ENCODE data around the gene DSEL. TPM values are rescaled to one million over a fixed set of nuclear protein-coding genes. Genes with fewer than 3 reads are reported as not detected.

The DSEL gene
- 20.6 and 22.8 TPM in 2 replicates for total RNA-seq (2021; fragmentation: NEBNext Ultra II Directional; extraction: Animal tissue kit (Norgen Biotek cat#: 25700))
- polyA plus RNA-seq (2011; rRNA removed) = 1.8 and 3.0 TPM in 2 replicates
- 2.6 TPM for polyA plus RNA-seq (2011; cell fraction: cytosol; rRNA removed)
- polyA plus RNA-seq (2011; cell fraction: nucleus; rRNA removed) = 2.0 TPM
- 2.7 to 5.9 TPM (median 3.9 TPM) in 4 replicates for polyA plus RNA-seq (2012, experiment 1 of 2)
- 0.94 TPM for polyA plus RNA-seq (2012, experiment 2 of 2)
- 24.6 TPM for polyA plus RNA-seq (2013, experiment 1 of 2)
- polyA plus RNA-seq (2013, experiment 2 of 2) = 25.3 TPM
- 16.5 and 23.2 TPM in 2 replicates for polyA minus RNA-seq (2011; rRNA and poly(A)+ RNA removed)
- 10.1 TPM for polyA minus RNA-seq (2011; cell fraction: cytosol; rRNA and poly(A)+ RNA removed)
- polyA minus RNA-seq (2011; cell fraction: nucleus; rRNA and poly(A)+ RNA removed) = 38.6 TPM
- long read RNA-seq, experiment 1, full-length matches to known transcripts = 11 of 27 reads
- long read RNA-seq, experiment 1, partial matches to known transcripts = 0 of 27 reads
- long read RNA-seq, experiment 1, other reads (novel, unspliced or antisense) = 16 of 27 reads
- long read RNA-seq, experiment 2 = 0 reads

DNA sequence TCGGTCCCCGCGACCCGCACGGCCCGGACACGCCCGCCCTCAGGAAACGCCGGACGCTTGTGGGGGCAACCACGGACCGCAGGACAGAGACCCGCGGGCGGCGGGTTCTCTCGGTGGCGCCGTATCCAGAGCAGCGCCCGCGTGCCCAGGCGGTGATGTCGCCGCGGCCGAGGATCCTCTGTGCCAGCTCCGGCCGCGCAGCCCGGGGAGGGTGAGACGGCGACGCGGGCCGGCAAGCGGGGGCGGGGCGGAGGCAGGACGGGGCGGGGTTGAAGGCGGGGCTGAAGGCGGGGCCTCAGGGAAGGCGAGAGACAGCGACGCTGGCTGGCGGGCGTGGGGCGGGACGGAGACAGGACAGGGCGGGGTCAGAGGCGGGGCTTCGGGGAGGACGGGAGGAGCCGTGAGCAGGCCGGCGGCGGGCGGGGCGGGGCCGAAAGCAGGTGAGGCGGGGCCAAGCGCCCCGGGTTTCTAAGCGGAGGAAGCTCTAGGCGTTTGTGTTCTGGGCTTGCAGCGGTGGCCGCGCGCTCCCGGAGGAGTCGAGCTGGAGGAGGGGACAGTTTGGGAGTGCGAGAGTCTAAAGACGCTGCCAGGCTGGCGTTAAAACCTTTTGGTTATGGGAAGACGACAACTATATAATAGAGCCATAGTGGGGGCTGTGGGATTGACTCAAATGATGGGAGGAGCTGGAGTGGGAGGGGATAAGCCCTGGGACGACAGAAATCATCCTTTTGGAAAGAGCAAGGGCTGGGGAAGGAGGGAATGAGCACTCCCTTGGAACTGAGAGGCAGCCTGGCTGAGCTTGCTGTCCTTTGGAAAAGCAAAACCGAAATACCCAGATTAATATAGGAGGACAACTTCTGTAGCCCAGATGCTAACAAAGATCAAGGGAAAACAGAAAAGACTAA is at the start of gene DSEL:
Gene DSEL (minus strand): TSS at position 182 of the 905 bp plus-strand sequence. CDS start 2,112 bp downstream, outside the sequence.
- WGBS, 2 experiments (ENCODE audit: extremely low coverage in 1 of 2, insufficient coverage in 1 of 2, insufficient read length in 1 of 2, insufficient replicate concordance in 2 of 2, low coverage in 1 of 2, low lambda C conversion rate in 2 of 2, missing lambda C conversion rate in 1 of 2) = 3% methylated on average over 29 of the region's 79 CpGs; no CpG with 5 or more reads in 1 of the 2 experiments
- H2BK120ac ChIP-seq (replicated peaks; ENCODE audit: low read depth, low read length) = no peak within 1 kb of the TSS
- CTCF ChIA-PET (ENCODE audit: partially characterized antibody) = interaction anchor here (0.7 to 6.8 kb wide), 13 partner anchors 9 to 1143 kb away, joined by 3 to 46 read pairs (median 3); no protein-coding TSS in a partner anchor
- TF ChIP-seq SIN3A (conservative IDR thresholded peaks at IDR 0.05 in 1 of 2, IDR thresholded peaks at IDR 0.05 in 1 of 2; ENCODE audit: low read depth in 1 of 2, low read length in 2 of 2) (peak in 1 of 2 experiments; percentile 15; a peak in 1 of 4 replicates), ASH2L (IDR thresholded peaks at IDR 0.05; ENCODE audit: low read length) (peak; percentile 91), CBX5 (IDR thresholded peaks at IDR 0.05; ENCODE audit: low read depth, low read length) (no peak), POLR2AphosphoS5 (IDR thresholded peaks at IDR 0.05; ENCODE audit: low read depth, low read length) (no peak; the same call in 1 of the 2 replicates), CHD2 (IDR thresholded peaks at IDR 0.05; ENCODE audit: low read length) (no peak), RAD21 (IDR thresholded peaks at IDR 0.05 in 1 of 2, conservative IDR thresholded peaks at IDR 0.05 in 1 of 2; ENCODE audit: low read depth in 2 of 2, low read length in 2 of 2) (peak in 1 of 2 experiments; percentile 14; a peak in 1 of 4 replicates)
- TF ChIP-seq, protein P1, sequence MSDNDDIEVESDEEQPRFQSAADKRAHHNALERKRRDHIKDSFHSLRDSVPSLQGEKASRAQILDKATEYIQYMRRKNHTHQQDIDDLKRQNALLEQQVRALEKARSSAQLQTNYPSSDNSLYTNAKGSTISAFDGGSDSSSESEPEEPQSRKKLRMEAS (IDR thresholded peaks at IDR 0.05) = peak; percentile 62

More for the DNA sequence above, at the start of gene DSEL:
- FAIRE-seq (peak; percentile 39), DNase-seq (ENCODE audit: low read depth in 1 of 2, low spot score in 2 of 2) (peak in 1 of 2 experiments; percentile 100)
- Histone ChIP-seq H3K4me1 (replicated peaks in 1 of 4; ENCODE audit: control insufficient read depth in 3 of 4, insufficient read depth in 4 of 4, low read length in 3 of 4) (peaks cover 1 to 6% (median 4%) of the 10 kb centered on the region in 4 experiments; a peak in 6 of 7 replicates), H3K27me3 (replicated peaks in 1 of 4; ENCODE audit: control insufficient read depth in 3 of 4, extremely low read depth in 1 of 4, insufficient read depth in 3 of 4, low read length in 3 of 4) (no peaks in the 10 kb centered on the region), H3K79me2 (ENCODE audit: control insufficient read depth in 1 of 2, insufficient read depth in 2 of 2, low read length in 2 of 2) (peaks cover 8 to 38% of the 10 kb centered on the region in 2 experiments; a peak in 3 of 4 replicates), H3K56ac (replicated peaks; ENCODE audit: insufficient read length, low read depth, low read length) (no peak within 1 kb of the TSS), H3K23ac (ENCODE audit: insufficient read length) (no peak within 1 kb of the TSS), H3K4me3 (ENCODE audit: extremely low read depth in 1 of 4, insufficient read depth in 2 of 4, low read depth in 3 of 4, low read length in 4 of 4) (peak within 1 kb of the TSS; percentile 69 to 90 (median 82)), H2BK20ac (ENCODE audit: low read length) (no peak within 1 kb of the TSS), H4K20me1 (replicated peaks in 1 of 2; ENCODE audit: control insufficient read depth in 1 of 2, insufficient read depth in 2 of 2, low read length in 2 of 2) (peaks cover 1 to 2% of the 10 kb centered on the region in 2 experiments), H3K4me2 (ENCODE audit: insufficient read depth in 1 of 2, low read depth in 2 of 2, low read length in 2 of 2) (peak within 1 kb of the TSS; percentile 71 to 88), H3K9me3 (ENCODE audit: insufficient read depth in 2 of 2, low read depth in 1 of 2, low read length in 1 of 2) (no peaks in the 10 kb centered on the region), H3K27ac (ENCODE audit: low read depth, low read length) (no peak within 1 kb of the TSS; the same call in 1 of the 2 replicates), H2BK5ac (ENCODE audit: low read depth, low read length) (peak within 1 kb of the TSS; percentile 36; the same call in 1 of the 2 replicates), H2BK12ac (ENCODE audit: low read depth, low read length) (no peak within 1 kb of the TSS), H3K14ac (ENCODE audit: insufficient read length) (no peak within 1 kb of the TSS), H3K79me1 (ENCODE audit: low read depth, low read length) (no peaks in the 10 kb centered on the region), H4K91ac (replicated peaks; ENCODE audit: insufficient read length, low read length) (no peak within 1 kb of the TSS), H2BK15ac (ENCODE audit: low read length) (no peak within 1 kb of the TSS), H3K4ac (replicated peaks; ENCODE audit: insufficient read length, low read depth, low read length) (no peak within 1 kb of the TSS), H2AFZ (ENCODE audit: low read length) (peak within 1 kb of the TSS; percentile 99), H4K5ac (ENCODE audit: insufficient read length, low read depth, low read length) (peak within 1 kb of the TSS; percentile 0), H2AK5ac (ENCODE audit: low read depth, low read length) (no peak within 1 kb of the TSS), H3K23me2 (ENCODE audit: low read depth, low read length) (peaks cover 2% of the 10 kb centered on the region; the same call in 1 of the 2 replicates), H3K36me3 (ENCODE audit: control insufficient read depth in 2 of 4, insufficient read depth in 4 of 4, low read length in 3 of 4) (peaks cover 0 to 8% (median 0%) of the 10 kb centered on the region in 4 experiments; a peak in 2 of 8 replicates), H3K18ac (ENCODE audit: extremely low read depth, low read length) (peak within 1 kb of the TSS; percentile 75), H3K9ac (replicated peaks in 1 of 4; ENCODE audit: extremely low read depth in 1 of 4, low read depth in 3 of 4, low read length in 3 of 4) (peak within 1 kb of the TSS; percentile 56 to 78 (median 67)), H4K8ac (ENCODE audit: extremely low read depth, insufficient read depth, low read length) (no peak within 1 kb of the TSS; the same call in 1 of the 2 replicates)
- POLR2A ChIA-PET (ENCODE audit: partially characterized antibody) = interaction anchor here (0.8 to 1.6 kb wide), 6 partner anchors 9 to 197 kb away, joined by 3 to 6 read pairs (median 3); no protein-coding TSS in a partner anchor

All from H1 (cell line).